T-helper 1 cell treated with Interleukin-12 subunit alpha and Interleukin-12 subunit beta and Interleukin-4 antibody, amounts not matched to agents 30 ng/mL and 1 ng/mL, for 36 hours (primary cell): ENCODE measurements around the gene PRR23E. TPM values are rescaled to one million over a fixed set of nuclear protein-coding genes. Genes with fewer than 3 reads are reported as not detected.

ENCODE experiments used
- intact Hi-C: fragments of 100-400 bp; cut with micrococcal nuclease; formaldehyde crosslinking; loops from one replicate; pipeline ENCODE4 v1.15.1; 2024
- total RNA-seq: library from RNA; stranded (reverse); gene quantifications from 2 replicates; pipeline ENCODE4 v1.2.3, GENCODE V29; 2022

Gene PRR23E
- not detected in 2 replicates for total RNA-seq

DNA sequence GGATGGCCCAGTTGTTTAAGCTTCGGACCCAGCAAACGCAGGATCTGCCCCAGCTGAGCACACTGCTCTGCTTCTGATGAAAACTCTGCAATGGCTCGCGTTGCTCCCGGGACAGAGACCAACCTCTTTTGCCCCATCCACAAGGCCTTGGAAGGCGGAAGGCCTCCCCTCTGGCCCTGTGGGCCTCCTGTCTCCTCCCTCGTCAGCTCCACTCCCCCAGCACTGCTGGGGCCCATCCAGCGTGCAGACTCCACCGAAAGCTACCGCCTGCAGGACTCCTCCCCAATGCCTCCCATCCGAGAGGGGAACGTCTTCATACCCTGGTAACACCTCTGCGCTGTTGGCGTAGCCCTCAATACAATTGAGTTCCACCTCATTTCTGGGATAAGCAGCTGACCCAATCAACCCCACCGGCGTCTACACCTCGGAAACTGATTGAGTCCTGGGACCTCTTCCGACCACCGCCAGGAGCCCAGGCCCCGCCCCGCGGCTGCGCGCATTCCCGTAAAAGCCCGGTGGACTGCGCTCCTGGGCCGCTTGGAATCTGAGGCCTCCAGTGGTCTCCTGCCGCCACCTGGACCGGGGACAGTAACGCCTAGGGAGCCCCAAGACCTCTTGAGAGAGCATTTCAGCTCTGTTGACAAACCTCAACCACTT is at the start of gene PRR23E:
PRR23E (plus strand) TSS at position 556 of the 657 bp plus-strand sequence. CDS start 3,555 bp downstream, outside the sequence.
- intact Hi-C loops: no loop called here

DNA sequence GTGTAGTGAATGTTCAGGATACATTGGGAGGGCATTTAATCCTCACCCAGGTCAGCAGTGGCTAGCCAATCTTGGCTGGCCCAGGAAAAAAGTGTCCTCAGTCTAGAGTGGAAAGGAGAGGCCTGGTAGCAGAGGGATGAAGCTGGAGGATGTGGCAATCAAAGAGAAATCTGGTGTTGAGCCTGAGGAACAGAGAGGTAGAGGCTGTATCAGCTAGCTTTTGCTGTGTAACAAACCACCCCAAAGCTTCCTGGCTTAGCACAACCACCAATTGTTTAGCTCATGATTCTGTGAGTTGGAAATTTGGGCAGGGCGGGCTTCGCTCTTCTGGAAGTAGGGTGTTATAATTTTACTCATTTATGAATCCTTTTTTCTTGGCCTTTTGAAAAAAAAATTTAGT is 49.8 kb upstream of the PRR23E start:
- intact Hi-C loops: no loop called here

DNA sequence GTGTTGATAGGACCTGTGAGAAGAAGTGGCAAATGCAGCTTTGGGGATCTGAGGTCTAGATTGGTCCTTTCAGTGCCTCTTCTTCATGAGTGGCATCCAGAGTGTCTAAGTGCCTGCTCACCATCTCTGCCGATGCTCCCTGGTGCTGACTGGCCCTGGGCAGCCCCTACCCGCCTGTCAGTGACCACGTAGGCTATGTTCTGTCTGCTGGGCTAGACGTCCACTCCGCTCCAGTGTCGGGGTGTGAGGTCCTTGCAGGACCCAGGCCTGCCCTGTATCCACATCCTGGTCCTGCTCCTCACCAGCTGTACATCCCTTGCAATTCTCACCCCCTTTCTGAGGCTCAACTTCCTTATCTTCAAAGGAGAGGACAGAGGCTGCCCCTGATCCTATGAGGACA is 48.3 kb upstream of the PRR23E start:
- intact Hi-C loops: no loop called here

DNA sequence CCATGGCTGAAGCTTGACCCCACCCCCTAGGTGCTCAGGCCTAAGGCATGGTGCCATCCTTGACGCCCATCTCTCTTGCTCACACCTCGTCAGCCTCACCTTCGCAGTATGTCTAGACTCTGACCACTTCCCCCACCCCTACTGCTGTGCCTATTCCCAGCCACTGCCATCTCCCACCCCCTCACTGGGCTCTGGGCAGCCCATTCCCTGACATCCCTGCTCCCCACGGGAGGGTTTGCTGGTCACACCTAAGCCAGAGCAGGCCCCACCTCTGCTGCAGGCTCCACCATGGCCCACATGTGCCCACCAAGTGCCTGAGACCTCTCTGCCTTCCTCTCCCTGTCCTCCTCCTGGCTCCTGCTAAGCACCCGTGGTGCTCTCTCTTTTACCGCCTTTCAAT is 47.7 kb upstream of the PRR23E start:
- intact Hi-C loops: no loop called here

DNA sequence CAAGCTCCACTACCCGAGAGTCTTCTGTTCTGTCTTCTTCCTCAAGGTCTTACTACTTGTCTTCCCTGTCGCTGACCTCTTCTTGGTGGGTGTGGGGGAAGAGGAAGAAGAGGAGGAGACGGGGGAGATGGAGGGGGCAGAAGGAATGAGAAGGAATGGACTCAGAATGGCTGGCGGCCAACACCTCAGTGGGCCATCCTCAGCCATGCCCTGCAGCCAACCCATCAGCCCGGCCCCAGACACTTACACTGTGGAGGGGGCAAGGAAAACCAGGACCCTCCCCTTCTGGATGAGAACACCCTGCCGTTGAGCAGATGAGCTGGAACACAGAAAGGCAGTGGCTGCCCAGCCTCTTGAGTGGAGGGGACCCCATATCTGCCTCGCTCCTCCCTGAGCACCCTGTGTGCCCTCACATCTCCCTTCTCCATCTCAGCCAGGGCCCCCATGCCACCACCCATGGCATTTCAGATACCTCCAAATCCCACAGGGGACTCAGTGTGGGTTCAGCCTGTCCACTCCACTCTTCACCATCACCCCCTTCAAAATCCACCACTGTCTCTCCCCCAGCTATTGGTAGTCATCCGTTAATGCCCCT is 45.5 kb upstream of the PRR23E start:
- intact Hi-C loops: no loop called here

DNA sequence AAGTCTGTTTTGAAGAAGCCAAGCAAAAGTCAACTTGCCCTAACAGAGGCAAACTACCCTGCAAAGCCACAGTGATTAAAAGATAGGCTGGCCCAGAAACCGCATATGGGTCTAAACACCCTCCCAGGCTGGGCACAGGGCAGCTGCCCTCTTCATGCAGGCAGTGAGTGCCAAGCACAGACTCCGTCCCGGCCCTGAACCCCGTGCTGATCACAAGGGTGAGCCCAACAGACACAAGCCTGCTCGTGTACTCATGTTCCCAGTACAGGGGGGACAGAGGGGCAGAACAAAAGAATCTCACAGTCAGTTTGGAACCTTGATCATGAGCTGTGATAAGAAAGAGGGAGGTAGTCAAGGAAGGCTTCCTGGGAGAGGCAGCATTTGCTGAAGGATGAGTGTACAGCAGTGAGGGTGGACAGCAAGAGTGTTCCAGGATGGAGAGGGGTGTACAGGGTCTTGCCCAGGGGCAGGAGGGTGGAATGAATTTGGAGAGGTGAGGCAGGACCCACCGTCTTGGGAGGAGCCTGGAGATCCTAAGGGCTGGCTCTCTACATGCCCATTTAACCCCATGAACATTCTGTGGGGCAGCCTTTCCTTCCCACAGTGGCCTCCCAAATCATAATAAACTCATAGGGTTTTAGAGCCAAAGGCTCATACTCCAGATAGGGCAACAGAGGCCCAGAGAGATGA is 43.2 kb upstream of the PRR23E start:
- intact Hi-C loops: no loop called here

- intact Hi-C loops: no loop called here
Measured at GRCh38 chr3:127150513-127151250, 42.2 kb upstream of the PRR23E start.

DNA sequence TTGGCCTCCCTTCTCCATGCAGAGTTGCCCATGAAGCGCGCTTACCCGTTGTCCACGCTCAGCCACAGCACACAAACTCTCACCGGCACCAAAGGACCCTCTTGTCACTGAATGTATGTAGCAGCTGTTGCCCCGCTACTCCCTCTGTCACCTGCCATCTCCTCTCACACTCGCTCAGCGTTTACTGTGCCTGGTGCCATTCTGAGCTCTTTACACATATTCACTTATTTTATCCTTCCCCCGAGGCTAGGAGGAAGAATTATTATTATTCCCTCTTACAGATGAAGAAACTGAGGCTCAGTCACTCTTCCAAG is 41.7 kb upstream of the PRR23E start:
- intact Hi-C loops: no loop called here

GRCh38 chr3:127151992-127152650 is 40.8 kb upstream of the PRR23E start:
- intact Hi-C loops: no loop called here

- intact Hi-C loops: no loop called here
Measured at GRCh38 chr3:127152684-127153505, 40.0 kb upstream of the PRR23E start.

DNA sequence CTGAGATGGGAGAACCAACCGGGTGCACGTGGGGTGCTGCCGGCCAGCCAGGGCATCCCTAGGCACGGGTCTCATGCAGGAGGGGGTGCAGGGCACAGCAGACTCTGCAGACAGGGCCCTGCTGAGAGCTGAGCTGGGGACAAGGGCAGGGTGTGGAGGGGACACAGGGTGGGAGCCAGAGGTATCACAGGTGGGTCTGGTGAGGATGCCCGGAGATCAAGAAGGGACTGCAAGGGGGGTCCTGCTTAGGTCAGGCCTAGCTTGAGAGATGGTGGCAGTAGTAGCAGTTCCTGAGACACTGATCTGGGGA is 39.5 kb upstream of the PRR23E start:
- intact Hi-C loops: no loop called here

DNA sequence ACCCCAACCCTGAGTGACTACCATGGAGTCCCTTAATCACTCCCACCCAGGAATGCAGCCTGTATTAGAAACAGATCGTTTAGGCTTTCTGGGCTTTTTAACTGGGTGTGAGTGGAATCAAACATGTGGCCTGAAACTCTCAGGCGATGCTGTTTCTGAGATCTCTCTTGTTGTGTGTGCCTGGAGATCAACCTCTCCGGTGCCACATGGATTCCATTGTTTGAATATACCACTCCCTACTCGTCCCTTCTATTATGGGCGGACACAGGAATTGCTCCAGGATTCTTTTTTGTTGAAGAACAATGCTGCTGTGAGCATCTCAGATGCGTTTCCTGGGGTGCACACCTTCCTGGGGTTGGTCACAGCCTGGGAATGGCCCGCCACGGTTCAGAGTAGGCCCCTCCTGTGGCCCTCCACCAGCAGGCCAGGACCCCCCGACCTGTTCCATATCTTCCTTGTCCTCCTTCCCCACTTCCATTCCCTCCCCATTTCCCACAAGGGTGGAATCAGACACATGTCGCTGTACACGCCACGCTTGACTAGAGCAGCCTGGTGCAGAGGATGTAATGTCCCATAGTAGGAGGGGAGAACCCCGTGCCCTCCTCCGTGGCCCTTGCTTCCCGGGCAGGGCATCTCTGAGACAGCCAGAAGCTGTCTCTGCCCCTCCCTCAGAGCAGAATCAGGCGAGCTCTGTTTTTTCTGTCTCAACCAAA is 36.4 kb upstream of the PRR23E start:
- intact Hi-C loops: no loop called here

DNA sequence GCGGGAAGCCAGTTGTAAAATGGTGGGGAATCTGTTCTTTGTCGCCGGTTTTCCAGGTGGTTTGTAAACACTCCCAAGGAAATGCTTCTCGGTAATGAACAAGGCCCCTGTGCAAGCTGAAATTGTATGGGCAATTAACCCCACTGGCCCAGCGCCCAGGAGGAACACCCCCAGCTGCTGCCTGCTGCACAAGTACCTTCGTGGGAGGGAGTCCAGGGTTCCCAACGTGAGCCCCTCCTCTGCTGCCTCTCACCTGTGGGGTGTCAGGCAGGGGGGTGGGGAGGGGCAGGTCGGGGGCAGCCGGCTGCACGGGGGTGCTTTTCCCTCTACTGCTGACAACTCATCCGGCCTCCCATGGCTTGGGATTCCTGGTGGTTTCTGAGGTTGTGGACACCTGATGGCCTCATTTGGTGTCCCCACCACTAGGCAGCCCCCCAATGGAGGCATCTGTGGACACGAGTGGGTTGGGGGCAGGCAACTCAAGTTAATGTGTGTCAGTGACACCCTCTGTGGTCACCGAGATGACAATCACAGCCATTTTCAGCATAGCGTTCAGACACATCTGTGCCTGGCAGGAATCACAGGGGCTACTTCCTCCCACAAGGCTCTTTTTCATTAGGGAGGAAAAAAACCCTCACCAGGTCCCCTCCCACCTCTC is 35.6 kb upstream of the PRR23E start:
- intact Hi-C loops: no loop called here

- intact Hi-C loops: no loop called here
Measured at GRCh38 chr3:127158614-127159229, 34.2 kb upstream of the PRR23E start.

GRCh38 chr3:127159543-127159942 is 33.4 kb upstream of the PRR23E start:
- intact Hi-C loops: no loop called here

- intact Hi-C loops: no loop called here
Measured at GRCh38 chr3:127161236-127161635, 31.7 kb upstream of the PRR23E start.

DNA sequence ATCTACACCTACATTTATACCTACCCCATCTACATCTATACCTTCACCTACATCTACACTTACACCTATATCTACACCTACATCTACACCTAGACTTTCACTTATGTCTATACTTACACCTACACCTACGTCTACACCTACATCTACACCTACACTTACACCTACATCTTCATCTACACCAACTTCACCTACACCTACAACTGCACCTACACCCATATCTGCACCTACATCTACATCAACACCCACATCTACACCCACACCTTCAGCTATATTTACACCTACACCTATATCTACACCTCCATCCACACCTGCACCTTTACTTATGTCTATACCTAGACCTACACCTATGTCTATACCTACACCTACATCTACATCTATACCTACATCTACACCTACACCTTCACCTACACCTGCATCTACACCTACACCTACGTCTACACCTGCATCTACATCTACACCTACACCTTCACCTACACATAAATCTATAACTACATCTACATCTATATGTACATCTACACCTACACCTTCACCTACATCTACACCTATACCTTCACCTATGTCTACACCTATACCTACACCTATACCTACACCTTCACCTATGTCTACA is 30.9 kb upstream of the PRR23E start:
- intact Hi-C loops: no loop called here

GRCh38 chr3:127162947-127163645 is 29.8 kb upstream of the PRR23E start:
- intact Hi-C loops: no loop called here
